HFF-Myc (cell line): ENCODE measurements around the gene TRIM50.
"Not testable (repeated sequence)": the region's sequence is repeated elsewhere in the genome, so short reads cannot be mapped to it uniquely, and the experiment has no call there.

ENCODE experiments used
- DNase-seq: peaks from one replicate; pipeline ENCODE4 v3.0.0-alpha.2; 2011; ENCODE audit warnings: low read depth; ENCODE audit errors: extremely low read depth
- H3K4me3 ChIP-seq: replicated peaks from 2 replicates; pipeline ENCODE4 v1.5.1; 2011; ENCODE audit warnings: low read depth, mild to moderate bottlenecking, control low read depth, low read length
- CTCF ChIP-seq: IDR thresholded peaks from 2 replicates; pipeline ENCODE4 v1.5.1; 2012; ENCODE audit warnings: mild to moderate bottlenecking, low read depth, low read length, control low read depth; ENCODE audit errors: missing control alignments

Gene TRIM50

GRCh38 chr7:73327922-73328321 is at the start of gene TRIM50, which contains the start of gene FKBP6:
TRIM50 (minus strand) TSS chr7:73328082; CDS start chr7:73324787, 3,295 bp downstream.
FKBP6 (plus strand) TSS chr7:73328161; CDS start chr7:73328429, 268 bp downstream.
- H3K4me3 ChIP-seq, DNase-seq: not testable (repeated sequence)

- no peak for TF ChIP-seq CTCF
- DNase-seq, result no peak
- H3K4me3 ChIP-seq, result no peak overlapping the region
Observed at GRCh38 chr7:73376671-73377412, 49.0 kb upstream of the TRIM50 start.

GRCh38 chr7:73376262-73376661 is 48.4 kb upstream of the TRIM50 start:
- not testable (repeated sequence) for DNase-seq, H3K4me3 ChIP-seq

GRCh38 chr7:73373741-73374140 is 45.9 kb upstream of the TRIM50 start:
- no peak overlapping the region for H3K4me3 ChIP-seq
- DNase-seq, result no peak
- no peak for TF ChIP-seq CTCF

GRCh38 chr7:73369622-73370021 is 41.7 kb upstream of the TRIM50 start:
- DNase-seq, result no peak
- no peak for TF ChIP-seq CTCF
- no peak overlapping the region for H3K4me3 ChIP-seq

- no peak for TF ChIP-seq CTCF
- H3K4me3 ChIP-seq, result no peak overlapping the region
- no peak for DNase-seq
Observed at GRCh38 chr7:73369009-73369408, 41.1 kb upstream of the TRIM50 start.

- TF ChIP-seq CTCF, result no peak
- DNase-seq, result no peak
- no peak overlapping the region for H3K4me3 ChIP-seq
Observed at GRCh38 chr7:73366990-73367389, 39.1 kb upstream of the TRIM50 start.

GRCh38 chr7:73366127-73366526 is 38.2 kb upstream of the TRIM50 start:
- no peak for DNase-seq
- TF ChIP-seq CTCF, result no peak
- H3K4me3 ChIP-seq, result no peak overlapping the region
